ENCODE data around the gene TPCN2. TPM values are rescaled to one million over a fixed set of nuclear protein-coding genes. Genes with fewer than 3 reads are reported as not detected.

The TPCN2 gene
- total RNA-seq, 1 experiment from 2014 or later, result 15.2 TPM

DNA sequence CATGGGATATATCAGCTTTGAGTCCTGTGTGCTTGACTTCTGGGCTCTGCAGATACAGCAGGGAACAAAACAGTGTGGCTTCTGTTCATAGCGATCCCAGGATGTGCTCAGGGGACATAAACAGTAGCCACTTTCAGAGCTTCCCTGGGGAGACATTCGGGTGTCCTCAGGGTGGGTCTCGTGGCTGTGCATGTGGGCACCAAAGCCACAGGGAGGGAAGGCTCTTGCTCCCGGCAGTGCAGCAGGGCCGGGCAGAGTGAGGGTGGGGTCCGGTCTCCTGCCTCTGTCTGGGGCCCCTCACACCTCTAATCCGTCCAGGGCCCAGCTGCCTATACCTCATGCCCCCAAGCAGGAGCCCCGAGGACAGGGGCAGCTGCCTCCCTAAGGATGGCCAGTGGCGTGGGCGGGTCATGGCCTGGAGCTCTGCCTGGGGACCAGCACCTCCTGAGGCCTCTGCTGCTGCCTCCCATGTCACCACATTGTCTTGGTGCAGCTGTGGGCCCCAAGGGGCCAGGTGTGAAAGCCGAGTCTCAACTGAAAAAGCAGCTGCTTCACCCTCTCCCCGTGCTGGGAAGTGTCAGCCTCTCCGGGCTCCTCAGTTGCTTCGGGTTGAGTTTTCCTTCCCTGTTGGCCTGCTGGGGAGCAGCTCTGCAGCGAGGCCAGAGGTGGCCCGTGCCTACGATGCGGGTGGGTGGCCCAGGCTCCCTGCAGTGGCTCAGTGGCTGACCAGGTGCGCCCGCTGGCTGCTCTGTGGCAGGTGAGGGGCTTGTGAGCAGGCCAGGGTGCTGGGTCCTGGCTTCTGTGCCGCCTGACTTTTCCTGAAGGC is 3.8 kb downstream of the TPCN2 start:
- no peak for ATAC-seq
- H3K79me2 ChIP-seq (ENCODE audit: insufficient read depth, low read length), result peaks cover 41% of the 10 kb centered on the region
- no peak for DNase-seq (ENCODE audit: low read depth, low spot score)

DNA sequence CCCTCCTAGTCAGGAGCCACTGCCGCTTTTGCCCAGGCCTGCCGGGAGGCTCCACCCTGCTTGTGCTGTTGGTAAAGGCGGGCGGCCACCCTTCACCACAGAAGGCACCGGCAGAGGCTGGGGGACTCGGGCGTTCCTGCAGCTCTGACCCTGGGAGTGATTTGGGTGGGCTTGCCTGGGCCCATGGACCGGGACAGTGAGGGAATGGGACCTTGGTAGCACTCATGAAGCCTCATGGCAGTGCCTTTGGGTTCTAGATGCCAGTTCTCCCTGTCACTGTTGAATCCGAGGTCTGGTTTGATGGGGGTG is 4.4 kb downstream of the TPCN2 start:
- CTCF ChIA-PET, result no interaction called here
- no peak overlapping the region; the same call in 1 of the 2 replicates for H3K27ac ChIP-seq (ENCODE audit: low read depth, low read length)
- POLR2A ChIA-PET, result no interaction called here
- H3K4me2 ChIP-seq (ENCODE audit: low read length), result no peak overlapping the region
- H3K9ac ChIP-seq (ENCODE audit: low read length), result no peak overlapping the region
- H3K27me3 ChIP-seq (ENCODE audit: insufficient read depth, low read length), result no peaks in the 10 kb centered on the region
- H3K36me3 ChIP-seq (ENCODE audit: control insufficient read depth in 1 of 2, insufficient read depth in 2 of 2, low read length in 2 of 2), result no peaks in the 10 kb centered on the region
- H3K9me3 ChIP-seq (ENCODE audit: control insufficient read depth in 1 of 2, insufficient read depth in 1 of 2, low read depth in 1 of 2, low read length in 2 of 2), result no peaks in the 10 kb centered on the region
- RAD21 ChIA-PET (ENCODE audit: low non-redundant PET in 1 of 2, low total read pairs in 2 of 2, uncharacterized antibody in 2 of 2, unreplicated experiment in 2 of 2), result no interaction called here
- H3K4me1 ChIP-seq (ENCODE audit: control insufficient read depth in 1 of 2, insufficient read depth in 2 of 2, low read length in 2 of 2), result peaks cover 9 to 12% of the 10 kb centered on the region in 2 experiments; a peak in 3 of 4 replicates
- H2AFZ ChIP-seq (ENCODE audit: low read depth, low read length, poor library complexity, severe bottlenecking), result no peak overlapping the region
- ATAC-seq, result no peak
- peaks cover 41% of the 10 kb centered on the region for H3K79me2 ChIP-seq (ENCODE audit: insufficient read depth, low read length)
- intact Hi-C loops (cut with micrococcal nuclease), result no loop called here
- BruUV-seq (replicated peaks), result no TSS peak
- no peak for DNase-seq (ENCODE audit: low read depth, low spot score)
- no peak for TF ChIP-seq SRF (IDR thresholded peaks at IDR 0.05; ENCODE audit: low read depth)
- TF ChIP-seq SIN3A (IDR thresholded peaks at IDR 0.05; ENCODE audit: low read depth), result no peak
- TF ChIP-seq SP1 (IDR thresholded peaks at IDR 0.05; ENCODE audit: low read depth), result no peak
- TF ChIP-seq, protein P1, sequence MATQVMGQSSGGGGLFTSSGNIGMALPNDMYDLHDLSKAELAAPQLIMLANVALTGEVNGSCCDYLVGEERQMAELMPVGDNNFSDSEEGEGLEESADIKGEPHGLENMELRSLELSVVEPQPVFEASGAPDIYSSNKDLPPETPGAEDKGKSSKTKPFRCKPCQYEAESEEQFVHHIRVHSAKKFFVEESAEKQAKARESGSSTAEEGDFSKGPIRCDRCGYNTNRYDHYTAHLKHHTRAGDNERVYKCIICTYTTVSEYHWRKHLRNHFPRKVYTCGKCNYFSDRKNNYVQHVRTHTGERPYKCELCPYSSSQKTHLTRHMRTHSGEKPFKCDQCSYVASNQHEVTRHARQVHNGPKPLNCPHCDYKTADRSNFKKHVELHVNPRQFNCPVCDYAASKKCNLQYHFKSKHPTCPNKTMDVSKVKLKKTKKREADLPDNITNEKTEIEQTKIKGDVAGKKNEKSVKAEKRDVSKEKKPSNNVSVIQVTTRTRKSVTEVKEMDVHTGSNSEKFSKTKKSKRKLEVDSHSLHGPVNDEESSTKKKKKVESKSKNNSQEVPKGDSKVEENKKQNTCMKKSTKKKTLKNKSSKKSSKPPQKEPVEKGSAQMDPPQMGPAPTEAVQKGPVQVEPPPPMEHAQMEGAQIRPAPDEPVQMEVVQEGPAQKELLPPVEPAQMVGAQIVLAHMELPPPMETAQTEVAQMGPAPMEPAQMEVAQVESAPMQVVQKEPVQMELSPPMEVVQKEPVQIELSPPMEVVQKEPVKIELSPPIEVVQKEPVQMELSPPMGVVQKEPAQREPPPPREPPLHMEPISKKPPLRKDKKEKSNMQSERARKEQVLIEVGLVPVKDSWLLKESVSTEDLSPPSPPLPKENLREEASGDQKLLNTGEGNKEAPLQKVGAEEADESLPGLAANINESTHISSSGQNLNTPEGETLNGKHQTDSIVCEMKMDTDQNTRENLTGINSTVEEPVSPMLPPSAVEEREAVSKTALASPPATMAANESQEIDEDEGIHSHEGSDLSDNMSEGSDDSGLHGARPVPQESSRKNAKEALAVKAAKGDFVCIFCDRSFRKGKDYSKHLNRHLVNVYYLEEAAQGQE (IDR thresholded peaks at IDR 0.05; ENCODE audit: low read depth), result no peak
- TF ChIP-seq ELF1 (IDR thresholded peaks at IDR 0.05; ENCODE audit: borderline replicate concordance, low read depth), result no peak
- TF ChIP-seq RAD21 (IDR thresholded peaks at IDR 0.05; ENCODE audit: low read depth), result no peak
- TF ChIP-seq POLR2A (IDR thresholded peaks at IDR 0.05; ENCODE audit: borderline replicate concordance, extremely low read depth, insufficient read depth, insufficient read length), result no peak
- H3K9me2 ChIP-seq (ENCODE audit: insufficient read depth), result no peaks in the 10 kb centered on the region
- H4K20me1 ChIP-seq (ENCODE audit: insufficient read depth), result no peaks in the 10 kb centered on the region
- H3K4me3 ChIP-seq (replicated peaks in 1 of 2; ENCODE audit: low read depth in 1 of 2, low read length in 2 of 2), result no peak overlapping the region

More for the DNA sequence above, 3.8 kb downstream of the TPCN2 start:
- Histone ChIP-seq H3K36me3 (ENCODE audit: control insufficient read depth in 1 of 2, insufficient read depth in 2 of 2, low read length in 2 of 2) (no peaks in the 10 kb centered on the region), H3K4me3 (replicated peaks in 1 of 2; ENCODE audit: low read depth in 1 of 2, low read length in 2 of 2) (no peak overlapping the region), H3K9me3 (ENCODE audit: control insufficient read depth in 1 of 2, insufficient read depth in 1 of 2, low read depth in 1 of 2, low read length in 2 of 2) (no peaks in the 10 kb centered on the region), H3K27ac (ENCODE audit: low read depth, low read length) (no peak overlapping the region; the same call in 1 of the 2 replicates), H3K4me1 (ENCODE audit: control insufficient read depth in 1 of 2, insufficient read depth in 2 of 2, low read length in 2 of 2) (peaks cover 10 to 16% of the 10 kb centered on the region in 2 experiments; a peak in 3 of 4 replicates), H3K4me2 (ENCODE audit: low read length) (no peak overlapping the region), H3K27me3 (ENCODE audit: insufficient read depth, low read length) (no peaks in the 10 kb centered on the region), H4K20me1 (ENCODE audit: insufficient read depth) (no peaks in the 10 kb centered on the region), H3K9me2 (ENCODE audit: insufficient read depth) (no peaks in the 10 kb centered on the region), H2AFZ (ENCODE audit: low read depth, low read length, poor library complexity, severe bottlenecking) (no peak overlapping the region), H3K9ac (ENCODE audit: low read length) (no peak overlapping the region)
- intact Hi-C loops (cut with micrococcal nuclease), result no loop called here
- TF ChIP-seq YY1 (IDR thresholded peaks at IDR 0.05; ENCODE audit: extremely low read depth, insufficient replicate concordance, low read depth, low read length) (no peak), POLR2A (IDR thresholded peaks at IDR 0.05; ENCODE audit: borderline replicate concordance, extremely low read depth, insufficient read depth, insufficient read length) (no peak), TCF7L2 (IDR thresholded peaks at IDR 0.05; ENCODE audit: borderline replicate concordance, extremely low read depth, insufficient read depth, insufficient read length) (no peak)
- ChIA-PET RAD21 (ENCODE audit: low non-redundant PET in 1 of 2, low total read pairs in 2 of 2, uncharacterized antibody in 2 of 2, unreplicated experiment in 2 of 2) (no interaction called here), POLR2A (no interaction called here), CTCF (no interaction called here)
- no TSS peak for BruUV-seq (replicated peaks)
